ENCODE measurements around the gene DGKQ. TPM values are rescaled to one million over a fixed set of nuclear protein-coding genes. Genes with fewer than 3 reads are reported as not detected.
"Not testable (repeated sequence)": the region's sequence is repeated elsewhere in the genome, so short reads cannot be mapped to it uniquely, and the experiment has no call there.

DGKQ gene
- total RNA-seq, 1 donor from 2014 or later: 14.8 TPM

GRCh38 chr4:946517-947471 is 26.6 kb downstream of the DGKQ start:
- H3K4me3 ChIP-seq (ENCODE audit: low read depth, low read length): no peak overlapping the region
- no peaks in the 10 kb centered on the region for H3K36me3 ChIP-seq (ENCODE audit: control insufficient read depth, insufficient read depth, low read length)
- H3K27me3 ChIP-seq (ENCODE audit: control insufficient read depth, insufficient read depth, low read length): peaks cover 26% of the 10 kb centered on the region
- TF ChIP-seq, protein P1, sequence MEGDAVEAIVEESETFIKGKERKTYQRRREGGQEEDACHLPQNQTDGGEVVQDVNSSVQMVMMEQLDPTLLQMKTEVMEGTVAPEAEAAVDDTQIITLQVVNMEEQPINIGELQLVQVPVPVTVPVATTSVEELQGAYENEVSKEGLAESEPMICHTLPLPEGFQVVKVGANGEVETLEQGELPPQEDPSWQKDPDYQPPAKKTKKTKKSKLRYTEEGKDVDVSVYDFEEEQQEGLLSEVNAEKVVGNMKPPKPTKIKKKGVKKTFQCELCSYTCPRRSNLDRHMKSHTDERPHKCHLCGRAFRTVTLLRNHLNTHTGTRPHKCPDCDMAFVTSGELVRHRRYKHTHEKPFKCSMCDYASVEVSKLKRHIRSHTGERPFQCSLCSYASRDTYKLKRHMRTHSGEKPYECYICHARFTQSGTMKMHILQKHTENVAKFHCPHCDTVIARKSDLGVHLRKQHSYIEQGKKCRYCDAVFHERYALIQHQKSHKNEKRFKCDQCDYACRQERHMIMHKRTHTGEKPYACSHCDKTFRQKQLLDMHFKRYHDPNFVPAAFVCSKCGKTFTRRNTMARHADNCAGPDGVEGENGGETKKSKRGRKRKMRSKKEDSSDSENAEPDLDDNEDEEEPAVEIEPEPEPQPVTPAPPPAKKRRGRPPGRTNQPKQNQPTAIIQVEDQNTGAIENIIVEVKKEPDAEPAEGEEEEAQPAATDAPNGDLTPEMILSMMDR (IDR thresholded peaks at IDR 0.05; ENCODE audit: insufficient read depth, low read length, poor library complexity, severe bottlenecking): no peak
- no peak for DNase-seq (ENCODE audit: low read depth)

DNA sequence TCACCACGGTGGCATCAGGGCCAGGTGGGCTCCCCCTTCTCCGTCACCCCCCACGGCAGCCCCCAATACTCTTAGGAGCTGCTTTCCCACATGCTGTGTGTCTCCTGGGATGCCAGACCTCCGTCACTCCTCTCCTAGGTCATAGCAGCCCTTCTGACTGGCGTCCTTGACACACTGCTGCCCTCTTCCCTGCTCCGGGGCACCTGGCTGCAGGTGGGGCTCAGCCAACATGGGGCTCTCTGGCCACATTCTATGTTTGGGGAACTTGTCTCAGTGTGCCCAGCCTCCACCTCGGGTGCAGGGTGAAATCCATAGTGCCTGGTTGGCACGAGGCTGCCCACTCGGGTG is 27.3 kb downstream of the DGKQ start:
- Histone ChIP-seq H3K36me3 (ENCODE audit: control insufficient read depth, insufficient read depth, low read length) (no peaks in the 10 kb centered on the region), H3K4me3 (ENCODE audit: low read depth, low read length) (no peak overlapping the region), H3K27me3 (ENCODE audit: control insufficient read depth, insufficient read depth, low read length) (peaks cover 26% of the 10 kb centered on the region)
- no peak for DNase-seq (ENCODE audit: low read depth)
- TF ChIP-seq, protein P1 (IDR thresholded peaks at IDR 0.05; ENCODE audit: insufficient read depth, low read length, poor library complexity, severe bottlenecking): no peak

GRCh38 chr4:945274-946102 is 27.9 kb downstream of the DGKQ start:
- Histone ChIP-seq H3K4me3 (ENCODE audit: low read depth, low read length) (no peak overlapping the region), H3K36me3 (ENCODE audit: control insufficient read depth, insufficient read depth, low read length) (no peaks in the 10 kb centered on the region), H3K27me3 (ENCODE audit: control insufficient read depth, insufficient read depth, low read length) (peaks cover 26% of the 10 kb centered on the region)
- TF ChIP-seq, protein P1 (IDR thresholded peaks at IDR 0.05; ENCODE audit: insufficient read depth, low read length, poor library complexity, severe bottlenecking): no peak
- DNase-seq (ENCODE audit: low read depth): no peak

- DNase-seq (ENCODE audit: low read depth); H3K27me3 ChIP-seq (ENCODE audit: control insufficient read depth, insufficient read depth, low read length); H3K4me3 ChIP-seq (ENCODE audit: low read depth, low read length); H3K36me3 ChIP-seq (ENCODE audit: control insufficient read depth, insufficient read depth, low read length): not testable (repeated sequence)
Measured at GRCh38 chr4:939508-939907, 33.9 kb downstream of the DGKQ start.

GRCh38 chr4:932713-933070 is 40.7 kb downstream of the DGKQ start:
- DNase-seq (ENCODE audit: low read depth): no peak

More at GRCh38 chr4:932713-933070, 40.7 kb downstream of the DGKQ start:
- H3K4me3 ChIP-seq (ENCODE audit: low read depth, low read length): peak overlapping the region; percentile 98
- no peaks in the 10 kb centered on the region for H3K36me3 ChIP-seq (ENCODE audit: control insufficient read depth, insufficient read depth, low read length)
- TF ChIP-seq, protein P1 (IDR thresholded peaks at IDR 0.05; ENCODE audit: insufficient read depth, low read length, poor library complexity, severe bottlenecking): peak; percentile 15
- no peaks in the 10 kb centered on the region for H3K27me3 ChIP-seq (ENCODE audit: control insufficient read depth, insufficient read depth, low read length)

Measured in kidney epithelial cell (primary cell).